H9 (cell line): ENCODE results near the gene BTN2A1. TPM values are rescaled to one million over a fixed set of nuclear protein-coding genes. Genes with fewer than 3 reads are reported as not detected.
A peak's percentile ranks its signal among the peaks of the same experiment; 100 is the strongest.

ENCODE experiments used
- DNase-seq: peaks from one replicate; pipeline ENCODE4 v3.0.0-alpha.2; 2017
- H2AFZ ChIP-seq: one replicate; pipeline ENCODE4 v1.6.1; 2013; ENCODE audit warnings: mild to moderate bottlenecking, low read length, control low read depth, moderate library complexity
- H2AK5ac ChIP-seq: 2 replicates; pipeline ENCODE4 v1.6.1; 2013; ENCODE audit warnings: low read length, control low read depth, mixed read lengths; ENCODE audit not compliant: insufficient read length
- H2BK120ac ChIP-seq: one replicate; pipeline ENCODE4 v1.6.1; 2013; ENCODE audit warnings: low read depth, mild to moderate bottlenecking, low read length, control low read depth, inconsistent platforms; ENCODE audit not compliant: poor library complexity, severe bottlenecking
- H2BK12ac ChIP-seq: 2 replicates; pipeline ENCODE4 v1.6.1; 2013; ENCODE audit warnings: low read length, control low read depth, mixed read lengths, low read depth; ENCODE audit not compliant: insufficient read length
- H2BK15ac ChIP-seq: 2 replicates; pipeline ENCODE4 v1.6.1; 2013; ENCODE audit warnings: low read depth, low read length, control low read depth
- H2BK20ac ChIP-seq: one replicate; pipeline ENCODE4 v1.6.1; 2013; ENCODE audit warnings: low read depth, mild to moderate bottlenecking, low read length, control low read depth, inconsistent platforms; ENCODE audit not compliant: poor library complexity, severe bottlenecking
- H2BK5ac ChIP-seq: 2 replicates; pipeline ENCODE4 v1.6.1; 2013; ENCODE audit warnings: low read length, control low read depth, mixed read lengths; ENCODE audit not compliant: insufficient read length
- H3K14ac ChIP-seq: 2 replicates; pipeline ENCODE4 v1.6.1; 2013; ENCODE audit warnings: low read length, control low read depth; ENCODE audit not compliant: insufficient read depth
- H3K18ac ChIP-seq: 2 replicates; pipeline ENCODE4 v1.6.1; 2013; ENCODE audit warnings: low read depth, mild to moderate bottlenecking, mixed read lengths, low read length, control low read depth; ENCODE audit not compliant: insufficient read length
- H3K23ac ChIP-seq: 2 replicates; pipeline ENCODE4 v1.6.1; 2013; ENCODE audit warnings: low read length, control low read depth, mixed read lengths, low read depth; ENCODE audit not compliant: insufficient read length
- H3K23me2 ChIP-seq: 2 replicates; pipeline ENCODE4 v1.6.1; 2013; ENCODE audit warnings: low read depth, mild to moderate bottlenecking, mixed read lengths, low read length, control low read depth; ENCODE audit not compliant: insufficient read length, poor library complexity, severe bottlenecking
- H3K27ac ChIP-seq: 2 replicates; pipeline ENCODE4 v1.5.1; 2013; ENCODE audit warnings: low read length, control low read depth, mixed read lengths, low read depth; ENCODE audit not compliant: insufficient read length
- H3K27me3 ChIP-seq: 2 replicates; pipeline ENCODE4 v1.6.1; 2013; ENCODE audit warnings: low read length, control low read depth, inconsistent platforms; ENCODE audit not compliant: insufficient read depth
- H3K4ac ChIP-seq: 2 replicates; pipeline ENCODE4 v1.6.1; 2013; ENCODE audit warnings: low read depth, mild to moderate bottlenecking, control low read depth, inconsistent platforms, low read length, moderate library complexity
- H3K4me1 ChIP-seq: 2 replicates; pipeline ENCODE4 v1.6.1; 2013; ENCODE audit warnings: low read length, control low read depth, inconsistent platforms; ENCODE audit not compliant: insufficient read depth
- H3K4me2 ChIP-seq: 2 replicates; pipeline ENCODE4 v1.6.1; 2013; ENCODE audit warnings: low read length, control low read depth, mixed read lengths; ENCODE audit not compliant: insufficient read length, insufficient read depth
- H3K56ac ChIP-seq: 2 replicates; pipeline ENCODE4 v1.6.1; 2013; ENCODE audit warnings: low read depth, mild to moderate bottlenecking, mixed read lengths, low read length, control low read depth; ENCODE audit not compliant: insufficient read length
- H3K79me1 ChIP-seq: 2 replicates; pipeline ENCODE4 v1.6.1; 2013; ENCODE audit warnings: low read depth, mild to moderate bottlenecking, moderate library complexity, low read length, control low read depth, inconsistent platforms; ENCODE audit not compliant: insufficient read depth, poor library complexity, severe bottlenecking
- H3K79me2 ChIP-seq: 2 replicates; pipeline ENCODE4 v1.6.1; 2013; ENCODE audit warnings: low read length, control low read depth, inconsistent platforms; ENCODE audit not compliant: insufficient read depth
- H3K9ac ChIP-seq: 2 replicates; pipeline ENCODE4 v1.6.1; 2013; ENCODE audit warnings: low read length, control low read depth, mixed read lengths; ENCODE audit not compliant: insufficient read length; ENCODE audit errors: extremely low read depth
- H3K9me3 ChIP-seq: one replicate; pipeline ENCODE4 v1.6.1; 2013; ENCODE audit warnings: low read depth, low read length, inconsistent platforms; ENCODE audit not compliant: control insufficient read depth
- H3T11ph ChIP-seq: one replicate; pipeline ENCODE4 v1.6.1; 2013; ENCODE audit warnings: mild to moderate bottlenecking, low read length, control low read depth, inconsistent platforms
- H4K20me1 ChIP-seq: one replicate; pipeline ENCODE4 v1.6.1; 2013; ENCODE audit not compliant: control insufficient read depth, insufficient read length, insufficient read depth
- H4K5ac ChIP-seq: 2 replicates; pipeline ENCODE4 v1.6.1; 2013; ENCODE audit warnings: low read depth, mild to moderate bottlenecking, mixed read lengths, low read length, control low read depth; ENCODE audit not compliant: insufficient read length
- H4K8ac ChIP-seq: replicated peaks from 2 replicates; pipeline ENCODE4 v1.6.1; 2013; ENCODE audit warnings: low read length, control low read depth, mixed read lengths, low read depth; ENCODE audit not compliant: insufficient read length
- H4K91ac ChIP-seq: 2 replicates; pipeline ENCODE4 v1.6.1; 2013; ENCODE audit warnings: low read depth, mild to moderate bottlenecking, moderate library complexity, mixed read lengths, low read length, control low read depth; ENCODE audit not compliant: insufficient read length
- H3K27ac Mint-ChIP-seq, 3 experiments: 2 replicates in 2 of 3; 3 replicates in 1 of 3; pipeline ENCODE4 v1.8.0; 2020 to 2021; ENCODE audit warnings: mixed read lengths in 3 of 3, mild to moderate bottlenecking in 1 of 3, moderate library complexity in 1 of 3
- H3K27me3 Mint-ChIP-seq: 2 replicates; pipeline ENCODE4 v1.8.0; 2021; ENCODE audit warnings: low read depth, mild to moderate bottlenecking, moderate library complexity, mixed read lengths
- H3K36me3 Mint-ChIP-seq, 3 experiments: 2 replicates in 2 of 3; 3 replicates in 1 of 3; pipeline ENCODE4 v1.8.0; 2020 to 2021; ENCODE audit warnings: low read depth in 3 of 3, mixed read lengths in 3 of 3; ENCODE audit not compliant: insufficient read depth in 1 of 3
- H3K4me1 Mint-ChIP-seq, 2 experiments: 2 replicates each; pipeline ENCODE4 v1.8.0; 2020; ENCODE audit warnings: mixed read lengths in 2 of 2
- H3K4me3 Mint-ChIP-seq, 2 experiments: 2 replicates in 1 of 2; 3 replicates in 1 of 2; pipeline ENCODE4 v1.8.0; 2020 to 2021; ENCODE audit warnings: mild to moderate bottlenecking in 2 of 2, mixed read lengths in 2 of 2, moderate library complexity in 1 of 2
- H3K9me3 Mint-ChIP-seq, 2 experiments: 2 replicates in 1 of 2; 3 replicates in 1 of 2; pipeline ENCODE4 v1.8.0; 2020; ENCODE audit warnings: mild to moderate bottlenecking in 2 of 2, mixed read lengths in 2 of 2, moderate library complexity in 1 of 2
- WGBS: extraction: QIAGEN DNeasy Blood & Tissue Kit; methylation state at CpG from one replicate; pipeline ENCODE4 v1.1.7; 2013; ENCODE audit warnings: missing lambda C conversion rate, low lambda C conversion rate, mixed read lengths; ENCODE audit not compliant: insufficient read length; ENCODE audit errors: extremely low coverage; 5-methylcytosine and 5-hydroxymethylcytosine counted together
- total RNA-seq: library from RNA; stranded (reverse); gene quantifications from 2 replicates; pipeline ENCODE4 v1.2.1, GENCODE V29; 2021
- TF ChIP-seq, protein P1 (sequence below): fragments of 200-600 bp; sonication (generic); conservative IDR thresholded peaks from 3 replicates; pipeline ENCODE4 v1.8.0; 2021; ENCODE audit warnings: antibody characterized with exemption, mild to moderate bottlenecking

The BTN2A1 gene
- total RNA-seq, 1 experiment from 2014 or later = 18.4 TPM

DNA sequence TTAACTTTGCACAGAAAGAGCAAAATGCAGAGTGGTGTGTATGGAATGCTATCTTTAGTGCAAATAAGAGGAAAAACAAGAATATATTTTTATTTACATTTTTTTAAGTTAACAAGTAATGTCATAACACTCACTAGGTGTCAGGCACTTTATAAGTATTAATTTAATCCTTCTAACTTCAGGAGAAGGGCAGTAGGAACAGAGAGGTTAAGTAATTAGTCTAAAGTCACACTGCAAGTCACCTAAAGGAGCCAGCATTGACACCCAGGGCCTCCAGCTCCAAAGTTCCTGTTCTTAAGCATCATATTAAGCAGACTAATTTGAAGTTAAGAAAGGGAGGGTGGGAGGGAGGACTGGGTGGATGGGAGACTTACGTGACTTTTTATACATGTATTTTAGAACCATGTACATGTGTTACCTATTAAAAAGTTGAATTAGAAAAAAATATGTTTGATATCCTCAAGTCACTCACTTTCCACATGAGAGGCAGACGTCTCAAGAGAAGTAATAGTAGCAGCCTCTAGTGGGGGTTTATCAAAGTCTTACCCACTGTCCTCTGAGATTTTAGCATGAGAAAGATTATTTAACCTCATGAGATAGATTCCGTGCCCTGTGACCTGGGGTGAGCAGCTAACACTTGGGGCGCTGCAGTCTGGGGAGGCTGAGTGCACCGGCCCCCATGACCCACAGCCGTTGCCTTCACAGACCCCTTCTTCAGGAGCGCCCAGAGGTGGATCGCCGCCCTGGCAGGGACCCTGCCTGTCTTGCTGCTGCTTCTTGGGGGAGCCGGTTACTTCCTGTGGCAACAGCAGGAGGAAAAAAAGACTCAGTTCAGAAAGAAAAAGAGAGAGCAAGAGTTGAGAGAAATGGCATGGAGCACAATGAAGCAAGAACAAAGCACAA is 48.7 kb upstream of the BTN2A1 start:
- Histone ChIP-seq H3K18ac (no peak overlapping the region), H2BK15ac (no peak overlapping the region), H3K23me2 (no peaks in the 10 kb centered on the region), H3K56ac (no peak overlapping the region), H2AFZ (no peak overlapping the region), H3T11ph (no peak overlapping the region), H3K23ac (no peak overlapping the region), H4K20me1 (no peaks in the 10 kb centered on the region), H2BK12ac (no peak overlapping the region), H3K27ac (no peak overlapping the region), H3K14ac (no peak overlapping the region), H4K5ac (no peak overlapping the region), H4K91ac (no peak overlapping the region), H2BK5ac (no peak overlapping the region), H3K4ac (no peak overlapping the region), H3K79me1 (no peaks in the 10 kb centered on the region), H2BK20ac (no peak overlapping the region), H2AK5ac (no peak overlapping the region), H3K9ac (no peak overlapping the region), H3K4me2 (no peak overlapping the region), H3K79me2 (no peaks in the 10 kb centered on the region), H3K27me3 (no peaks in the 10 kb centered on the region), H3K4me1 (no peaks in the 10 kb centered on the region), H3K9me3 (no peaks in the 10 kb centered on the region), H4K8ac (no peak overlapping the region), H2BK120ac (no peak overlapping the region)
- Mint-ChIP-seq H3K4me3 (peak overlapping the region in 1 of 2 experiments; percentile 10; a peak in 2 of 5 replicates), H3K4me1 (peaks cover 20 to 21% of the 10 kb centered on the region in 2 experiments), H3K9me3 (no peaks in the 10 kb centered on the region), H3K36me3 (no peaks in the 10 kb centered on the region), H3K27ac (peak overlapping the region in 1 of 3 experiments; percentile 90; a peak in 2 of 7 replicates), H3K27me3 (no peaks in the 10 kb centered on the region)
- DNase-seq = no peak
- TF ChIP-seq, protein P1, sequence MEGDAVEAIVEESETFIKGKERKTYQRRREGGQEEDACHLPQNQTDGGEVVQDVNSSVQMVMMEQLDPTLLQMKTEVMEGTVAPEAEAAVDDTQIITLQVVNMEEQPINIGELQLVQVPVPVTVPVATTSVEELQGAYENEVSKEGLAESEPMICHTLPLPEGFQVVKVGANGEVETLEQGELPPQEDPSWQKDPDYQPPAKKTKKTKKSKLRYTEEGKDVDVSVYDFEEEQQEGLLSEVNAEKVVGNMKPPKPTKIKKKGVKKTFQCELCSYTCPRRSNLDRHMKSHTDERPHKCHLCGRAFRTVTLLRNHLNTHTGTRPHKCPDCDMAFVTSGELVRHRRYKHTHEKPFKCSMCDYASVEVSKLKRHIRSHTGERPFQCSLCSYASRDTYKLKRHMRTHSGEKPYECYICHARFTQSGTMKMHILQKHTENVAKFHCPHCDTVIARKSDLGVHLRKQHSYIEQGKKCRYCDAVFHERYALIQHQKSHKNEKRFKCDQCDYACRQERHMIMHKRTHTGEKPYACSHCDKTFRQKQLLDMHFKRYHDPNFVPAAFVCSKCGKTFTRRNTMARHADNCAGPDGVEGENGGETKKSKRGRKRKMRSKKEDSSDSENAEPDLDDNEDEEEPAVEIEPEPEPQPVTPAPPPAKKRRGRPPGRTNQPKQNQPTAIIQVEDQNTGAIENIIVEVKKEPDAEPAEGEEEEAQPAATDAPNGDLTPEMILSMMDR = no peak; the same call in 2 of the 3 replicates
- WGBS = no CpG with 5 or more reads among the region's 10 CpGs
